Uterus (tissue), 4 donors: ENCODE results near the gene KERA. TPM values are rescaled to one million over a fixed set of nuclear protein-coding genes. Genes with fewer than 3 reads are reported as not detected.

Experiments used
- DNase-seq, 2 donors: peaks; one replicate each; pipeline ENCODE4 v3.0.0-alpha.2; 2019 to 2020
- H3K27ac ChIP-seq, 2 donors: fragments of 200-600 bp; sonication (generic); 1 replicate in 1 of 2; 2 replicates in 1 of 2; pipeline ENCODE4 v1.5.1; 2016 to 2018
- H3K27me3 ChIP-seq, 2 donors: fragments of 200-600 bp; sonication (generic); one replicate each; pipeline ENCODE4 v1.5.1; 2018 to 2019; ENCODE audit warnings: control low read depth in 1 of 2
- H3K36me3 ChIP-seq, 2 donors: fragments of 200-600 bp; sonication (generic); one replicate each; pipeline ENCODE4 v1.5.1; 2019; ENCODE audit warnings: control low read depth in 1 of 2
- H3K4me1 ChIP-seq, 2 donors: fragments of 200-600 bp; sonication (generic); one replicate each; pipeline ENCODE4 v1.5.1; 2018 to 2019; ENCODE audit warnings: control low read depth in 1 of 2
- H3K4me3 ChIP-seq, 2 donors: fragments of 200-600 bp; sonication (generic); 1 replicate in 1 of 2; 2 replicates in 1 of 2; pipeline ENCODE4 v1.5.1; 2018 to 2019; ENCODE audit warnings: mild to moderate bottlenecking in 1 of 2
- H3K9me3 ChIP-seq, 2 donors: fragments of 200-600 bp; sonication (generic); one replicate each; pipeline ENCODE4 v1.5.1; 2019; ENCODE audit warnings: control low read depth in 1 of 2
- CTCF ChIP-seq, 4 experiments: fragments of 200-600 bp in 2 of 4; fragments of 450-650 bp in 2 of 4; sonication (generic) in 2 of 4; IDR thresholded peaks; one replicate each; pipeline ENCODE4 v1.5.1; 2016 to 2019; ENCODE audit warnings: antibody characterized with exemption in 4 of 4, mild to moderate bottlenecking in 2 of 4, moderate library complexity in 1 of 4
- POLR2A ChIP-seq, 2 donors: fragments of 450-650 bp; IDR thresholded peaks; one replicate each; pipeline ENCODE4 v1.6.1; 2016; ENCODE audit warnings: antibody characterized with exemption in 2 of 2, mild to moderate bottlenecking in 1 of 2, moderate library complexity in 1 of 2
- intact Hi-C: fragments of 100-400 bp; cut with DNase I; formaldehyde crosslinking; loops from one replicate; pipeline ENCODE4 v1.15.1; 2023; ENCODE audit warnings: low total_unique reads
- total RNA-seq, 4 donors: library from RNA; depleted of rRNA in 3 of 4; stranded (reverse); fragments of >200 nt in 3 of 4; gene quantifications; one replicate each; pipeline versions ENCODE4 v1.1.0 to v1.2.4, GENCODE V29; 2014 to 2023
- donor health status: DM: yes; HTN: yes; CAD: no.

KERA gene
- total RNA-seq, 4 donors from 2014 or later, result 1.3 TPM; not detected in 3

- H3K27ac ChIP-seq, result no peak overlapping the region
- DNase-seq, result no peak
- intact Hi-C loops, result no loop called here
These were observed 40.8 kb downstream of the KERA start for GRCh38 chr12:91017043-91017442.

GRCh38 chr12:91009319-91009950 lies 48.4 kb downstream of the KERA start:
- Histone ChIP-seq H3K27ac (no peak overlapping the region), H3K36me3 (no peaks in the 10 kb centered on the region), H3K4me1 (no peaks in the 10 kb centered on the region), H3K9me3 (no peaks in the 10 kb centered on the region), H3K4me3 (no peak overlapping the region), H3K27me3 (no peaks in the 10 kb centered on the region)
- TF ChIP-seq CTCF (IDR thresholded peaks at IDR 0.05) (no peak), POLR2A (IDR thresholded peaks at IDR 0.05) (no peak)
- DNase-seq, result no peak
- intact Hi-C loops, result no loop called here

More at GRCh38 chr12:91017043-91017442, 40.8 kb downstream of the KERA start:
- no peak overlapping the region for H3K4me3 ChIP-seq
- H3K9me3 ChIP-seq, result no peaks in the 10 kb centered on the region
- H3K36me3 ChIP-seq, result no peaks in the 10 kb centered on the region
- H3K27me3 ChIP-seq, result no peaks in the 10 kb centered on the region
- H3K4me1 ChIP-seq, result no peaks in the 10 kb centered on the region
- TF ChIP-seq CTCF (IDR thresholded peaks at IDR 0.05) (no peak), POLR2A (IDR thresholded peaks at IDR 0.05) (no peak)

GRCh38 chr12:91007531-91008290 lies 50.1 kb downstream of the KERA start:
- H3K27ac ChIP-seq, result no peak overlapping the region

GRCh38 chr12:91004872-91005271 lies 53.0 kb downstream of the KERA start, which contains the start of gene EPYC:
EPYC (minus strand) TSS chr12:91004972; CDS start chr12:91002565, 2,407 bp downstream.
- TF ChIP-seq CTCF (IDR thresholded peaks at IDR 0.05) (no peak), POLR2A (IDR thresholded peaks at IDR 0.05) (no peak)
- Histone ChIP-seq H3K27me3 (no peaks in the 10 kb centered on the region), H3K4me3 (no peak within 1 kb of the TSS), H3K4me1 (no peaks in the 10 kb centered on the region), H3K9me3 (no peaks in the 10 kb centered on the region), H3K36me3 (no peaks in the 10 kb centered on the region), H3K27ac (no peak within 1 kb of the TSS)
- intact Hi-C loops, result no loop called here
- no peak for DNase-seq

More at GRCh38 chr12:91007531-91008290, 50.1 kb downstream of the KERA start:
- DNase-seq, result no peak
- H3K9me3 ChIP-seq, result no peaks in the 10 kb centered on the region
- no peaks in the 10 kb centered on the region for H3K4me1 ChIP-seq
- no peaks in the 10 kb centered on the region for H3K36me3 ChIP-seq
- no peak for TF ChIP-seq POLR2A (IDR thresholded peaks at IDR 0.05)
- TF ChIP-seq CTCF (IDR thresholded peaks at IDR 0.05), result no peak
- intact Hi-C loops, result no loop called here
- H3K4me3 ChIP-seq, result no peak overlapping the region
- H3K27me3 ChIP-seq, result no peaks in the 10 kb centered on the region

GRCh38 chr12:91003737-91004136 lies 54.1 kb downstream of the KERA start:
- no peak for DNase-seq
- Histone ChIP-seq H3K27me3 (no peaks in the 10 kb centered on the region), H3K4me3 (no peak overlapping the region), H3K9me3 (no peaks in the 10 kb centered on the region), H3K36me3 (no peaks in the 10 kb centered on the region), H3K4me1 (no peaks in the 10 kb centered on the region), H3K27ac (no peak overlapping the region)
- intact Hi-C loops, result no loop called here
- no peak for TF ChIP-seq POLR2A (IDR thresholded peaks at IDR 0.05)
- no peak for TF ChIP-seq CTCF (IDR thresholded peaks at IDR 0.05)
